Fibroblast of skin of right quadriceps (primary cell): ENCODE data around the gene FAU.

Experiments
- DNase-seq: peaks from one replicate; pipeline ENCODE4 v3.0.0-alpha.2; 2013

The FAU gene

GRCh38 chr11:65071907-65072630, 49.9 kb downstream of the FAU start:
- DNase-seq = no peak
